ENCODE results near the gene FNDC10.

FNDC10 gene

DNA sequence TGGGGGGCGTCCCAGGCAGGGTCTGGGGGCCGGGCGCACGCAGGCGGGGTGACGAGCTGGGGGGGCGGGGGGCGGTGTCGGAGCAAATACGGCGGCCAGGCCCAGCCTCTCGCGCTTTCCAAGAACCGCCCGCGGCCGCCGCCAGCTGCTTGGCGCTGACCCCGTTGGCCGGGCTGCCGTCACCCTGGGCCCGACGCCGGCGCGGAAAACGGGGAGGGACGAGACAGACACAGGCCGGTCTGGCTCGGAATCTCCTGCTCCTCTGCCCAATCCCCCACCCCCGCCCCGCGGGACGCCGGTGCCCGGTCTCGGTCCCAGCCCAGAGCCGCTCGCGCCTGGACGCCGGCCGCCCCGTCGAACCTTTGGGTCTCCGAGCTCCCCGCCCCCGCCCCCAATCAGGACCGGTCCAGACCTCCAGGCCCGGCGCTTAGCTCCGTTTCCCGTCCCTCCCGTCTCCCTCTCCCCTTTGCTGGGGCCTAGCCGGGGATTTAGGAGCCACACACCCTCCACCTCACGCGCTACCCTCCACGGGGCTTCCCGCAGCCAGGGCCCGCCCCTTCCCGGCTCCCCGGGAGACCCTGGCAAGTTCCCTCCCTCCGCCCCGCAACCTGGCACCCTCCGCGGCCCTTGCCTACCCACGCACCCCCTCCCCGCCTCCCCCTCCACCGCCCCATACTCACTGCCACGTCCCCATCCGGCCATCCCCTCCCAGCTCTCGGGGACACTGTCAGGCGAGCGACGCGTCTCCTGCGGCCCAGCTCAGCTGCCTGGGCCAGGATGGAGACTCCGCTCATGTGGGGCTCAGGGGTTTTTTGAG is 31.2 kb upstream of the FNDC10 start:
- no peak for TF ChIP-seq CTCF (IDR thresholded peaks at IDR 0.05; ENCODE audit: low read depth, low read length)
- H3K4me3 ChIP-seq (ENCODE audit: low read depth, low read length): no peak overlapping the region

- H3K4me3 ChIP-seq (ENCODE audit: low read depth, low read length): no peak overlapping the region
- no peak for TF ChIP-seq CTCF (IDR thresholded peaks at IDR 0.05; ENCODE audit: low read depth, low read length)
Measured at GRCh38 chr1:1630191-1630964, 30.4 kb upstream of the FNDC10 start.

GRCh38 chr1:1629430-1630190 is 29.7 kb upstream of the FNDC10 start:
- TF ChIP-seq CTCF (IDR thresholded peaks at IDR 0.05; ENCODE audit: low read depth, low read length): no peak
- H3K4me3 ChIP-seq (ENCODE audit: low read depth, low read length): no peak overlapping the region

GRCh38 chr1:1628754-1629429 is 29.0 kb upstream of the FNDC10 start:
- no peak for TF ChIP-seq CTCF (IDR thresholded peaks at IDR 0.05; ENCODE audit: low read depth, low read length)
- H3K4me3 ChIP-seq (ENCODE audit: low read depth, low read length): no peak overlapping the region

GRCh38 chr1:1627829-1628753 is 28.2 kb upstream of the FNDC10 start:
- no peak overlapping the region for H3K4me3 ChIP-seq (ENCODE audit: low read depth, low read length)
- TF ChIP-seq CTCF (IDR thresholded peaks at IDR 0.05; ENCODE audit: low read depth, low read length): no peak

DNA sequence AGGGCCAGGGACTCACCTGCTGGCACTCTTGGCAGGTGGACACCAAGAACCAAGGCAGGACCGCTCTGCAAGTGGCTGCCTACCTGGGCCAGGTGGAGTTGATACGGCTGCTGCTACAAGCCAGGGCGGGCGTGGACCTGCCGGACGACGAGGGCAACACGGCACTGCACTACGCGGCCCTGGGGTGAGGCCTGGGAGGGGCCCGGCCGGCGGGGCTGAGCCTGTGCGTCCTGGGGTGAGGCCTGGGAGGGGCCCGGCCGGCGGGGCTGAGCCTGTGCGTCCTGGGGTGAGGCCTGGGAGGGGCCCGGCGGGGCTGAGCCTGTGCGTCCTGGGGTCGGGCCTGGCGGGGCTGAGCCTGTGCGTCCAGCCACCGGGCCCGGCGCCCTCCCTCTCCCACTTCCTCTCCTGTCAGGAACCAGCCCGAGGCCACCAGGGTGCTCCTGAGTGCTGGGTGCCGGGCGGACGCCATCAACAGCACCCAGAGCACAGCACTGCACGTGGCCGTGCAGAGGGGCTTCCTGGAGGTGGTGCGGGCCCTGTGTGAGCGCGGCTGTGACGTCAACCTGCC is 27.4 kb upstream of the FNDC10 start:
- H3K4me3 ChIP-seq (ENCODE audit: low read depth, low read length): no peak overlapping the region
- TF ChIP-seq CTCF (IDR thresholded peaks at IDR 0.05; ENCODE audit: low read depth, low read length): no peak

Measured in WI38 (cell line).